Epithelial cell of proximal tubule (primary cell): ENCODE measurements around the gene TKT. TPM values are rescaled to one million over a fixed set of nuclear protein-coding genes. Genes with fewer than 3 reads are reported as not detected.

ENCODE experiments used
- DNase-seq: peaks from one replicate; pipeline ENCODE4 v3.0.0-alpha.2; 2011; ENCODE audit warnings: low read depth
- H3K4me3 ChIP-seq: 2 replicates; pipeline ENCODE4 v1.5.1; 2011; ENCODE audit warnings: low read depth, mild to moderate bottlenecking, low read length
- CTCF ChIP-seq: conservative IDR thresholded peaks from 2 replicates; pipeline ENCODE4 v1.5.1; 2012; ENCODE audit warnings: low read depth, mild to moderate bottlenecking, low read length
- total RNA-seq: library from RNA; depleted of rRNA; stranded (reverse); fragments of >200 nt; gene quantifications from 2 replicates; pipeline ENCODE4 v1.2.3, GENCODE V29; 2015

The TKT gene
- total RNA-seq, 1 donor from 2014 or later, result 403 TPM

DNA sequence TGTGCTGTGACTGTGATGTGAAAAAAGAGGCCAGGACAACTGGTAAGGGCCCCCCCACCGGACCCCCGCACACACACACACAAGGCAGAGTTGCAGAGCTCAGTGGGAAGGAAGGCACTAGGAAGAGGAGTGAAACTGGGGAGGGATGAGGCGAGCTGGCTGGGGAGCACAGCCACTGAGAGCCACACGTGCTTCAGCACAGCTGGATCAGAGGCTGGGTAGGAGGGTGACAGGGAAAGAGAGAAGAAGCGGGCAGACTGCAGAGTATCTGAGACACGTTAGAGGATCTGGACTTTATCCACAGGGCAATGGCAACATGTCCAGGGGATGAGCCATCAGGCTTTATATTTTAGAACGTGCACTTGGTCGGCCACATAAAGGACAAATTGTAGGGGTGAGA, 38.0 kb upstream of the TKT start:
- no peak for DNase-seq
- TF ChIP-seq CTCF, result no peak
- no peak overlapping the region for H3K4me3 ChIP-seq

- H3K4me3 ChIP-seq, result no peak overlapping the region
- TF ChIP-seq CTCF, result no peak
These were observed 32.4 kb upstream of the TKT start for GRCh38 chr3:53288214-53288613.

GRCh38 chr3:53287131-53287629, 31.4 kb upstream of the TKT start:
- DNase-seq, result no peak
- TF ChIP-seq CTCF, result no peak
- H3K4me3 ChIP-seq, result no peak overlapping the region

More at GRCh38 chr3:53288214-53288613, 32.4 kb upstream of the TKT start:
- DNase-seq, result no peak

DNA sequence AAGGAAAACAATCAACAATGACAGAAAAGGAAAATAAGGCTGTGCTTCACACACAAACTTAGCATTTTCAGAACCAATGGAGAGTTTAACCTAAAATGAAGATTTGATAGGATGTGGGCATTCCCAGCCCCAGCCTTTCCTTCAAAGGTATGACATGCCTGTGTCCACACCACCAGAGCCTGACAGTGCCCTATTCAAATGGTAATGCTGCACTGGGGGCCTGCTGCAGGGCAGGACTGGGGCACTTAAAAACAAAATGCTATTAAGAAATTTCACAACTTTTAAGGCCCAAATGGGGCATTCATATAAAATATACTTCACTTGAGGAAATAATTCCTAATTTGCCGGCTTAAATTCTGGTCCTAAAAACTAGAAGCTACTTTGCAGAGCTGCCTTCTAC, 30.9 kb upstream of the TKT start:
- no peak for TF ChIP-seq CTCF
- DNase-seq, result no peak
- no peak overlapping the region for H3K4me3 ChIP-seq

- DNase-seq, result no peak
- H3K4me3 ChIP-seq, result no peak overlapping the region
- no peak for TF ChIP-seq CTCF
These were observed 26.8 kb upstream of the TKT start for GRCh38 chr3:53282581-53282980.

DNA sequence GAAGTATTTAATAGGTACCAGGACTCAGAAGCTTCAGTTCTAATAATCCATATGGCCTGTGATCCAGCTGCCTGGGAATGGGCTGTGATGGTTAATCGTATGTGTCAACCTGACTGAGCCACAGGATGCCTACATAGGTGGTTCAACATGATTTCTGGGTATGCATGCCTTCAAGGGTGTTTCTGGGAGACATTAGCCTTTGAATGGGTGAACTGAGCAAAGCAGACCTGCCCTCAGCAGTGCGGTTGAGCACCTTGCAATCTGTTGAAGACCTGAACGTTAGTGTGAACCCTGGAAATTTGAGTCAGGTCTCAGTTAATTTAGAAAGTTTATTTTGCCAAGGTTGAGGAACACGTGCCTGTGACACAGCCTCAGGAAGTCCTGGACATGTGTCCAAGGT, 22.8 kb upstream of the TKT start:
- no peak for TF ChIP-seq CTCF
- no peak for DNase-seq
- no peak overlapping the region for H3K4me3 ChIP-seq

DNA sequence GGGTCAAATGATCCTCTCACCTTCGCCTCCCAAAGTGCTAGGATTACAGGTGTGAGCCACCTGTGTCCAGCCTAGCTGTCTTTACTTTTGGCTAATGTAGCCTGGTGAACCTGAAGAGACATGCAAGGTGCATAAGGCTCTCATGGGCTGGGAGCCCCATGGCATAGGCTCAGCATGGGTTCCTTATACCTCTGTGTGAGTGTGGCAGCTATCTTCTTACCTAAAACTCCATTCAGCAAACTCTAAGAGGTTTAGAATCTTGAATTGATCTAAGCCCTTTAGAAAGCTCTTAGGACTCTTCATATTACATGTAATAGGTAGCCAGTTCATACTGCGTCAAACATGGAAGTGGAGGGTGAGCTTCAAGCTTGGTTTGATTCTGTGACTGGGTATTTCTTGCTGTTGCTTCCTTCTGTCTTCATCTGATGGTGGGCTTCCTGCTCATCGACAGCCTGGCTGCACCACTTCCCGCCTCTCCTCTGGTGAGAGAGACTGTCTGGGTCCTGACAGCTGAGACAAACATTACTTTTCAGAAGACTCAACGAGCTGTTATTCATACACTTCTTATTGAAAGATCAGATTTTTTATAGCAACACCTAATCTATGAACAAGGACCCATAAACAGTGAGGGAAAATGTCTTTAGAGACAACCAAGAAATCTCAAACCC, 19.2 kb upstream of the TKT start:
- no peak overlapping the region for H3K4me3 ChIP-seq
- DNase-seq, result no peak
- no peak for TF ChIP-seq CTCF
